Endometrium (tissue), 2 donors: Measurements from ENCODE around the gene RAD51AP2.
"Not testable (repeated sequence)": the region's sequence is repeated elsewhere in the genome, so short reads cannot be mapped to it uniquely, and the experiment has no call there.

ENCODE experiments used
- FAIRE-seq: peaks from 2 replicates; lab custom pipeline; 2012; peaks lifted over from hg19 to GRCh38; lab: Jason Lieb, UNC
- donor health status: control.
- donor health status: control.

RAD51AP2 gene

GRCh38 chr2:17518212-17519154 lies at the start of gene RAD51AP2:
Gene RAD51AP2 (minus strand): TSS chr2:17518440. CDS start chr2:17518415, 25 bp downstream.
- FAIRE-seq, result no peak

GRCh38 chr2:17565726-17566125 lies 47.5 kb upstream of the RAD51AP2 start:
- FAIRE-seq, result not testable (repeated sequence)

- FAIRE-seq, result no peak
Observed at GRCh38 chr2:17558878-17559277, 40.6 kb upstream of the RAD51AP2 start.

DNA sequence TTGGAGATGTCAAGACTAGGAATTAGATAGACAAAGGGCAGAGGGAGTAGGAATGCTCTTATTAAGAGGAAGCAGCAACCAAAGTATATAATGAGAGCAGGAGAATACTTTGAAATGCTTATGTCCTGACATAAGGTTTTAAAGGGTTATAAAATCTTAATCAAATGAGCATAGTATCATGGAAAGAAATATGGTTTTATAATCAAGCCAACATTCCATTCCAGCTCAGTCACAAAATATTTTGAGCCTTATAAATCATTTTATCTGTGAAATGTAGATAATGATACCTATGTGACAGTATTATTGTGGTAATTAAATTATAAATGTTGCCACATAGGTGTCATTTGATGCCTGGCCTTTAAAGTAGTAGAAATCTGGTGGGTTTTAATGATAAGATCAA lies 39.8 kb upstream of the RAD51AP2 start:
- no peak for FAIRE-seq

GRCh38 chr2:17557596-17557995 lies 39.4 kb upstream of the RAD51AP2 start:
- FAIRE-seq, result no peak

DNA sequence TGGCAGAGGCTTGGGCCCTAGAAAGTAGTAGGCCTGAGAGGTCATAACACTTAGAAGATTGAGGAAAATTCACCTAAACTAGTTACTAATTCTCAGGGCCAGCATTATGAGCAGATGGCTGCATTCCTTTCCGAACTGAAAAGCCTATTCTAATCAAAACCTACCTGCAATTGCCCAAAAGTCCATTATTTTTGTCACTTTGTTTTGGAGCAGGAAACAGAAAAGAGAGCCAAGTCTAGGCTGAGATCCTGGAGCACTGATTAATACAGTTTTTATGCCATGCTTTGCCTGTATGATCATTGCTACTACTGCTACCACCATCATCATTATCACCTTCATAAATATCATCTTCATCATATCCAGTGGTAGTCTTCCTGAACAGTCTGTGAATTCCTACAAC lies 36.9 kb upstream of the RAD51AP2 start:
- no peak for FAIRE-seq

GRCh38 chr2:17550907-17551306 lies 32.7 kb upstream of the RAD51AP2 start:
- no peak for FAIRE-seq

- FAIRE-seq, result no peak
Observed at GRCh38 chr2:17547737-17548136, 29.5 kb upstream of the RAD51AP2 start.

DNA sequence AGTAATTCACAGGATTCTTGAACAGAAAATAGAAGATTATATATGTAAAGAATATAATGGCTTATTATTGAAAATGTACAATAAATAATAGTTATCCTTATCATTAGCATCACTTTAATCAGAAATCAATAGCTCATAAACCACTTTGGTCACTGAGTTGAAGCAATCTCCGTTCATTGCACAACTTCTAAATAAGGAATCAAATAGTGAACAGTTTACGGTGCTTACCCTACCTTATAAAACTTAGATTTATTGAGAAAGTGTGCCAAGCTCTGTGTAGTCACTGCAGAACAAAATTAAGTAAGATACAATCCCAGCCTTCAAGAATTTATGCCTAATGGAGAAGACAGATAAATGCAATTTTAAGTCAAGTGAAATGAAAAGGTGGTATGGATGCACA lies 29.0 kb upstream of the RAD51AP2 start:
- FAIRE-seq, result no peak

DNA sequence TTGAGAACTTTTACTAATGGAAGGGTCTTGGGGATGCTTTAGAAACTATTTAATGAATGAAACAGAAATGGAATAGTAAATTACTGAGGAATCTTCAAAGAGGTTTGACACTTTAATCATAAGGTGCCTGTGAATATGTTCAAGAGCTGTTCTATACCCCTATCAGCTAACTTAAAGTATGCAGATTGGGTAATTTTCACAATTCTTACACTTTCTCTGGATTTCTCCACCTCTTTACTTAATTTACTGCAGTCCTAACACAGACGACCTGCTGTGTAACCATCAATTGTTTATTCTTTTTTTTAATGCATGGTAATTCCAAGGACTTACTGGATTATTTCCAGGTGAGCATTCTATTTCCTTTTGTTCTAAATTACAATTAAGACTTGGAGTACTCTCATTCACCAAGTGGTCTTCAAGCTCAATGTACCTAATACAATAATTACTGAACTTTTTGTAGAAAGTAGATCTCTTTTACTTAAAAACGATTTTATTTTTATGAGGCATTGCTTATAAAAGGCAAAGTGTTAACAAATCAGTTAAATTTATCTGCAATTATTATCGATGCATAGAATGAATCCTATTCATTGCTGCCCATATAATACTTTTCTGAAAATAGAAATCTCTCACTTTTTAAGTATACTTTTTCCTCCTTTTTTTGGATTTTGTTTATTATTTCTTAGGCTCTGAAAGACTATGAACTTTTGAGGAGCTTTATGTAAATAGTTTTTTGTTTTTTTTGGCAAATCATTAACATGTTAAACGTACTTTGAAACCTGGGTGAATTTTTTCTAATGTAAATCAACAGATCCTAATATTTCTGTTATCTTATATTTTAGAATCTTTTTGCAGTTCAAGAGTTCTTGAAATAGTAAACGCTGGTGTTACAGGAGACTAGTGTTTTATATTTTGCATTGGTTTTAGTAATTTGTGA lies 27.7 kb upstream of the RAD51AP2 start:
- FAIRE-seq, result no peak

DNA sequence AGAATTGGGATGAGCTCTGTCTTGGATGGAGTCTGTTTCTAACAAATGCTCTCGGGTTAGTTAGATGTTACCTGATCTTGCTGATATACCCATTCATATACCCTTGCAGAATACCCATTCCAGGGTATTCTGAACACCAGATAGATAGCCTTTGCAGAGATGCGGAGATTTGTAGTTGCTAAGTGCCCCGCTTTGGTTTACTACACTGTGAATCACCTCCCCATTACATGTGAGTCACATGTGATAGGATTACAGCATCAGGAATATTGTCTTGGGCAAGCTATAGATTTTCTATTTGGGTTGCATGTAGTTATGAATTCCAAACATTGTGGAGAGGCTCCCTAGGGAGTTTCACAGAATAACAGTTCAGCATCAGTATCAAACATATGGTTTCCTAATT lies 26.0 kb upstream of the RAD51AP2 start:
- FAIRE-seq, result no peak

- no peak for FAIRE-seq
Observed at GRCh38 chr2:17543848-17544247, 25.6 kb upstream of the RAD51AP2 start.

DNA sequence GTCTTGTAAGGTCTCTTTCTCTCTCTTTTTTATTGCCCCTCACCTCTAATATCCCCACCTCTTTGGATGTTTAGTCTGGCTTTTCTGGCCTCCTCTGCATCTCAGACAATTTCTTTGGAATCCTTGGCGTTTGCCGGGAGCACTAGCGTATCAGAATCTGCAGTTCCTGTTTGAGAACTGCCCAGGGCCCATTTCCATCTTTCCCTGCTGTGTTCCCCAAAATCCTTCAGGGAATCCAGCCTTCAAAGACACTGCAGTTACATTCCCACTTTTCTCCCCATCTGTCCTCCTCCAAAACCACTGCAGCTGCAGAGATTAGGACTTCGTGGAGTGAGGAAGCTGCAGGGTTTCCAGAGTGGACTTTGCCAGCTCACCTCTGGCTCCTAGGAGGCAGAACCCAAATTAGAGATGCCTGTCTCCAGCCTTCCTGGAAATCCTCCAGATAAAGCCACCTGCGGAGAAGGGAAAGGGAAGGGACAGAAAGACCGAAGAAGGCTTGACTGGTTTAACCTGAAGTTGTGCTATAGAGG lies 25.0 kb upstream of the RAD51AP2 start:
- no peak for FAIRE-seq

- FAIRE-seq, result no peak
Observed at GRCh38 chr2:17542471-17542870, 24.2 kb upstream of the RAD51AP2 start.

GRCh38 chr2:17541531-17541950 lies 23.3 kb upstream of the RAD51AP2 start:
- no peak for FAIRE-seq

- no peak for FAIRE-seq
Observed at GRCh38 chr2:17540813-17541530, 22.7 kb upstream of the RAD51AP2 start.

- FAIRE-seq, result no peak
Observed at GRCh38 chr2:17540093-17540812, 22.0 kb upstream of the RAD51AP2 start, which contains the start of gene VSNL1. Gene VSNL1 (plus strand): TSS chr2:17540696. CDS start chr2:17592075, 51,379 bp downstream.

GRCh38 chr2:17539611-17540092 lies 21.4 kb upstream of the RAD51AP2 start:
- FAIRE-seq, result no peak

DNA sequence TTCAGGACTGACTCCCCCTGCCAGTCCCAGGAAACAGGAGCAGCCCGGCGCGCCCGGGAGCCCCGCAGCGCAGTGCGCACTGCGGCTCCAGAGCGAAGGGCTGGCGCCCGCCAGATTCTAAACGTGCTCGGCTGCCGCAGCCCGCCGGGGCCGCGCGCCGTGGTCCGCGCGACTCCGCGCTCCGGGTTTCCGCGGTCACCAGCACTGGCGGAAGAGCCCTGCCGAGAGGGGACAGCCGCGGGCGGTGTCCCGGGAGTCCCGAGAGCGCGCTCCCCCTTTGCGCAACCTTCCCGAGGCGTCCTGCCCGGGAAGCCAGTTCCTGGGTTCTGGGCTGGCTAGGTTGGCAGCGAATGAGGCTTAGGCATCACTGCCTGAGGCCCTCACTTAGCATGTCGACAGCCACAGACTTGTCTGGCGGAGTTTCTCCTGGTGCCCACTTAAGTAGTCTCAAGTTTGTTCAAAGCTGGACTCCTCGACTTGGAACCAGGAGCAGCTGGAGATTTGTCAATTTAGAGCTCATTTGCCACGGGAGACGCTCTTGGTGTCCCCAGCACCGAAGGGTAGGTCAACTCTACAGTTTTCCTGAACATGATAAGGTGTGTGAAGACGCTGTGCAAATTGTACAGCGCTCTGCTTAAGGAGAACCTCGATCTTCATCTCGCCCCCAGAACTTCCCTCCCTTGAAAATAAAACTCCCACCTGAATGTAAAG lies 20.8 kb upstream of the RAD51AP2 start:
- no peak for FAIRE-seq
